Activated naive CD8-positive, alpha-beta T cell treated with anti-CD3 and anti-CD28 coated beads for 36 hours (primary cell): ENCODE measurements around the gene PACS1. TPM values are rescaled to one million over a fixed set of nuclear protein-coding genes. Genes with fewer than 3 reads are reported as not detected.
A peak's percentile ranks its signal among the peaks of the same experiment; 100 is the strongest.

Source experiments
- DNase-seq: peaks from one replicate; pipeline ENCODE4 v3.0.0; 2021
- H3K27ac Mint-ChIP-seq: one replicate; pipeline ENCODE4 v1.8.0; 2022; ENCODE audit warnings: mild to moderate bottlenecking, moderate library complexity, mixed read lengths
- H3K27me3 Mint-ChIP-seq: one replicate; pipeline ENCODE4 v1.8.0; 2022; ENCODE audit warnings: mild to moderate bottlenecking, mixed read lengths
- H3K36me3 Mint-ChIP-seq: one replicate; pipeline ENCODE4 v1.8.0; 2021; ENCODE audit warnings: mild to moderate bottlenecking, mixed read lengths
- H3K4me1 Mint-ChIP-seq: one replicate; pipeline ENCODE4 v1.8.0; 2021; ENCODE audit warnings: mixed read lengths
- H3K4me3 Mint-ChIP-seq: one replicate; pipeline ENCODE4 v1.8.0; 2022; ENCODE audit warnings: mild to moderate bottlenecking, moderate library complexity, mixed read lengths
- H3K9me3 Mint-ChIP-seq: one replicate; pipeline ENCODE4 v1.8.0; 2022; ENCODE audit warnings: mixed read lengths
- total RNA-seq, 2 experiments: library from RNA; stranded (reverse); gene quantifications; one replicate each; pipeline ENCODE4 v1.2.3, GENCODE V29; 2021

PACS1 gene
- total RNA-seq, 2 experiments from 2014 or later, result 58.4 to 61.4 TPM

- H3K4me3 Mint-ChIP-seq, result no peak overlapping the region
- peaks cover 47% of the 10 kb centered on the region for H3K4me1 Mint-ChIP-seq
- H3K27me3 Mint-ChIP-seq, result no peaks in the 10 kb centered on the region
- no peak overlapping the region for H3K27ac Mint-ChIP-seq
- no peak for DNase-seq
- peaks cover 2% of the 10 kb centered on the region for H3K9me3 Mint-ChIP-seq
- H3K36me3 Mint-ChIP-seq, result peaks cover 22% of the 10 kb centered on the region
These were observed 114.7 kb downstream of the PACS1 start for GRCh38 chr11:66184728-66185127.

- peaks cover 2% of the 10 kb centered on the region for H3K9me3 Mint-ChIP-seq
These were observed 116.4 kb downstream of the PACS1 start for GRCh38 chr11:66186470-66186869.

GRCh38 chr11:66187453-66187852 is 117.4 kb downstream of the PACS1 start:
- no peak for DNase-seq
- Mint-ChIP-seq H3K4me3 (no peak overlapping the region), H3K4me1 (peaks cover 34% of the 10 kb centered on the region), H3K9me3 (peaks cover 2% of the 10 kb centered on the region), H3K36me3 (peaks cover 21% of the 10 kb centered on the region), H3K27me3 (no peaks in the 10 kb centered on the region), H3K27ac (no peak overlapping the region)

More at GRCh38 chr11:66186470-66186869, 116.4 kb downstream of the PACS1 start:
- H3K4me1 Mint-ChIP-seq, result peaks cover 42% of the 10 kb centered on the region
- no peak overlapping the region for H3K27ac Mint-ChIP-seq
- no peak for DNase-seq
- H3K4me3 Mint-ChIP-seq, result no peak overlapping the region
- no peaks in the 10 kb centered on the region for H3K27me3 Mint-ChIP-seq
- H3K36me3 Mint-ChIP-seq, result peaks cover 23% of the 10 kb centered on the region

- no peak overlapping the region for H3K4me3 Mint-ChIP-seq
- no peak for DNase-seq
- peaks cover 29% of the 10 kb centered on the region for H3K4me1 Mint-ChIP-seq
These were observed 118.5 kb downstream of the PACS1 start for GRCh38 chr11:66188580-66188979.

GRCh38 chr11:66189031-66189745 is 119.1 kb downstream of the PACS1 start:
- Mint-ChIP-seq H3K4me3 (no peak overlapping the region), H3K4me1 (peaks cover 26% of the 10 kb centered on the region), H3K9me3 (peaks cover 2% of the 10 kb centered on the region), H3K36me3 (peaks cover 21% of the 10 kb centered on the region), H3K27me3 (no peaks in the 10 kb centered on the region), H3K27ac (no peak overlapping the region)
- DNase-seq, result no peak

More at GRCh38 chr11:66188580-66188979, 118.5 kb downstream of the PACS1 start:
- peaks cover 21% of the 10 kb centered on the region for H3K36me3 Mint-ChIP-seq
- H3K9me3 Mint-ChIP-seq, result peaks cover 2% of the 10 kb centered on the region
- no peak overlapping the region for H3K27ac Mint-ChIP-seq
- no peaks in the 10 kb centered on the region for H3K27me3 Mint-ChIP-seq

GRCh38 chr11:66190786-66191185 is 120.7 kb downstream of the PACS1 start:
- Mint-ChIP-seq H3K4me3 (no peak overlapping the region), H3K9me3 (peaks cover 2% of the 10 kb centered on the region), H3K4me1 (peaks cover 17% of the 10 kb centered on the region), H3K27ac (peak overlapping the region; percentile 45), H3K27me3 (no peaks in the 10 kb centered on the region), H3K36me3 (peaks cover 19% of the 10 kb centered on the region)
- DNase-seq, result no peak

- H3K27ac Mint-ChIP-seq, result no peak overlapping the region
- peaks cover 21% of the 10 kb centered on the region for H3K36me3 Mint-ChIP-seq
- H3K27me3 Mint-ChIP-seq, result no peaks in the 10 kb centered on the region
- H3K4me3 Mint-ChIP-seq, result no peak overlapping the region
- peaks cover 13% of the 10 kb centered on the region for H3K4me1 Mint-ChIP-seq
- H3K9me3 Mint-ChIP-seq, result peaks cover under 1% of the 10 kb centered on the region
- no peak for DNase-seq
These were observed 122.2 kb downstream of the PACS1 start for GRCh38 chr11:66192181-66192863.

- Mint-ChIP-seq H3K27ac (no peak overlapping the region), H3K27me3 (no peaks in the 10 kb centered on the region), H3K9me3 (no peaks in the 10 kb centered on the region), H3K4me1 (no peaks in the 10 kb centered on the region), H3K4me3 (no peak overlapping the region), H3K36me3 (peaks cover 16% of the 10 kb centered on the region)
- no peak for DNase-seq
These were observed 124.3 kb downstream of the PACS1 start for GRCh38 chr11:66194391-66194790.

- H3K36me3 Mint-ChIP-seq, result peaks cover 23% of the 10 kb centered on the region
- no peak for DNase-seq
- H3K27me3 Mint-ChIP-seq, result no peaks in the 10 kb centered on the region
- H3K4me1 Mint-ChIP-seq, result no peaks in the 10 kb centered on the region
- H3K9me3 Mint-ChIP-seq, result peaks cover 4% of the 10 kb centered on the region
- no peak overlapping the region for H3K4me3 Mint-ChIP-seq
- H3K27ac Mint-ChIP-seq, result no peak overlapping the region
These were observed 125.8 kb downstream of the PACS1 start for GRCh38 chr11:66195867-66196266.

GRCh38 chr11:66203847-66204246 is 133.8 kb downstream of the PACS1 start:
- Mint-ChIP-seq H3K4me1 (peaks cover under 1% of the 10 kb centered on the region), H3K4me3 (no peak overlapping the region), H3K27me3 (no peaks in the 10 kb centered on the region), H3K9me3 (peaks cover 14% of the 10 kb centered on the region), H3K36me3 (peaks cover 22% of the 10 kb centered on the region), H3K27ac (no peak overlapping the region)
- no peak for DNase-seq

GRCh38 chr11:66204412-66204811 is 134.3 kb downstream of the PACS1 start:
- Mint-ChIP-seq H3K27me3 (no peaks in the 10 kb centered on the region), H3K4me3 (no peak overlapping the region), H3K27ac (no peak overlapping the region), H3K4me1 (peaks cover 2% of the 10 kb centered on the region), H3K9me3 (peaks cover 14% of the 10 kb centered on the region), H3K36me3 (peaks cover 20% of the 10 kb centered on the region)
- DNase-seq, result no peak

GRCh38 chr11:66207816-66208215 is 137.7 kb downstream of the PACS1 start:
- peaks cover 5% of the 10 kb centered on the region for H3K9me3 Mint-ChIP-seq
- H3K27me3 Mint-ChIP-seq, result no peaks in the 10 kb centered on the region
- no peak overlapping the region for H3K4me3 Mint-ChIP-seq
- H3K4me1 Mint-ChIP-seq, result peaks cover 2% of the 10 kb centered on the region
- DNase-seq, result no peak
- no peak overlapping the region for H3K27ac Mint-ChIP-seq
- H3K36me3 Mint-ChIP-seq, result peaks cover 6% of the 10 kb centered on the region

- H3K27me3 Mint-ChIP-seq, result no peaks in the 10 kb centered on the region
- H3K9me3 Mint-ChIP-seq, result no peaks in the 10 kb centered on the region
- H3K4me3 Mint-ChIP-seq, result no peak overlapping the region
- no peak overlapping the region for H3K27ac Mint-ChIP-seq
- peaks cover 2% of the 10 kb centered on the region for H3K4me1 Mint-ChIP-seq
- no peak for DNase-seq
- H3K36me3 Mint-ChIP-seq, result peaks cover 3% of the 10 kb centered on the region
These were observed 141.0 kb downstream of the PACS1 start for GRCh38 chr11:66211100-66211499.

GRCh38 chr11:66216911-66217310 is 146.8 kb downstream of the PACS1 start:
- Mint-ChIP-seq H3K36me3 (peaks cover 11% of the 10 kb centered on the region), H3K4me3 (no peak overlapping the region), H3K9me3 (no peaks in the 10 kb centered on the region), H3K27me3 (no peaks in the 10 kb centered on the region), H3K4me1 (peaks cover 8% of the 10 kb centered on the region), H3K27ac (no peak overlapping the region)
- DNase-seq, result no peak

- no peaks in the 10 kb centered on the region for H3K9me3 Mint-ChIP-seq
- H3K27me3 Mint-ChIP-seq, result no peaks in the 10 kb centered on the region
- peaks cover 13% of the 10 kb centered on the region for H3K36me3 Mint-ChIP-seq
- H3K27ac Mint-ChIP-seq, result peak overlapping the region; percentile 40
- no peak for DNase-seq
- H3K4me1 Mint-ChIP-seq, result peaks cover 16% of the 10 kb centered on the region
- no peak overlapping the region for H3K4me3 Mint-ChIP-seq
These were observed 148.0 kb downstream of the PACS1 start for GRCh38 chr11:66218036-66218435.
